NCI-H1694 treated with DMSO at 0.1 percent for 48 hours (cell line): ENCODE results near the gene LOXL3.
"Not testable (repeated sequence)": the region's sequence is repeated elsewhere in the genome, so short reads cannot be mapped to it uniquely, and the experiment has no call there.

ENCODE experiments used
- DNase-seq: peaks from one replicate; lab custom pipeline; 2025; lab: John Stamatoyannopoulos, UW

Gene LOXL3

DNA sequence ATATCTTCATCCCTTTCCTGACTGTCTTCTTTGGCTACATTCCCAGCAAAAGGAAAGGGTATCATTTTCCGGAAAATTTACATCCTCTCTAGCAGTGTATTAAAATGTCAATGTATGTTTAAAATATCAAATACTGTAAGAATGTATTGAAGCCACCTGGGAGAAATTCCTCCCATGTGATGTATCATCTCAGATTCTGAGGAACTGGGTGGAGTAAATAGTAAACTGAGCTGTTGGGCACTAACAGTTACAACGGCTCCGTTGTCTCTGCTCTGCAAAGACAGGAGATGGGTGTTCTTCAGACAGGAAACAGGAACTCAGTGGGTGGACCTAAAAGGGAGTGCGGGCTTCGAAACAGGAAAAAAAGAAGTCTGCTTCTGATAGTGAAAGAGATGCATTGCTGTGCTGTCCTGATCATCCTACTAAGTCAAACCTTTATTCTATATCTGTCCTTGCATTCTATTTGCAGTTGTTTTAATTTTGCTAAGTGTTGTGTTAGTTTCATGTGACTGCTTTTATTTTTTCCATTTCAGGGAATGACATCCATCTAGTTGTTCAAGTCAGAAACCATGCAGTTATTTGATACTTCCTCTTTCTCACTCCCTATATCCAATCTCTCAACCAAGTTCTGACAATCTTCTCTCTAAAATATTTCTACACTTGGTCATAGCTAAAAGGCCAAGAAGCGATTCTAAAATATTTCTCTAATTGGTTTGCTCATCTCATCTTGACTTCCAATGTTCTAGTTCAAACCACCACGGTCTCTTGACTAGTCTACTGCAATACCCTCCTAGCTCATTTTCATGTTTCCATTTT is 20.2 kb upstream of the LOXL3 start:
- DNase-seq: no peak

- no peak for DNase-seq
Observed at GRCh38 chr2:74572178-74572925, 18.6 kb upstream of the LOXL3 start.

- DNase-seq: no peak
Observed at GRCh38 chr2:74571058-74571457, 17.3 kb upstream of the LOXL3 start.

- no peak for DNase-seq
Observed at GRCh38 chr2:74569686-74570085, 15.9 kb upstream of the LOXL3 start.

GRCh38 chr2:74567881-74568280 is 14.1 kb upstream of the LOXL3 start:
- DNase-seq: no peak

DNA sequence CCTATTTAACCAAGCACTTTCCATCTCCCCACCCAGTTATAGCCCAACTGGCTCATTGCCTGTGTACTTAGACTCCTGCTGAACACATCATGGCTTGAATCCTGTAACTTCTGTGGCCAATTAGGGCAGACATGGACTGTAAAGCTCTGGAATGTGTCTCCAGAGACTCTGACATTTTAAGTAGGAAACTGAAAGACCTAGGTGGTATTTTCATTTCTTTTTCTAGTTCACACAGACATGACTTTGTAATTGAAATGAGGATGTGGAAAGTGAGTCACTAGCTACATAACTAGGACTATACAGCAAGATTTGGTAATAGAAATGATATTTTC is 13.0 kb upstream of the LOXL3 start:
- no peak for DNase-seq

GRCh38 chr2:74566076-74566753 is 12.5 kb upstream of the LOXL3 start:
- DNase-seq: no peak

DNA sequence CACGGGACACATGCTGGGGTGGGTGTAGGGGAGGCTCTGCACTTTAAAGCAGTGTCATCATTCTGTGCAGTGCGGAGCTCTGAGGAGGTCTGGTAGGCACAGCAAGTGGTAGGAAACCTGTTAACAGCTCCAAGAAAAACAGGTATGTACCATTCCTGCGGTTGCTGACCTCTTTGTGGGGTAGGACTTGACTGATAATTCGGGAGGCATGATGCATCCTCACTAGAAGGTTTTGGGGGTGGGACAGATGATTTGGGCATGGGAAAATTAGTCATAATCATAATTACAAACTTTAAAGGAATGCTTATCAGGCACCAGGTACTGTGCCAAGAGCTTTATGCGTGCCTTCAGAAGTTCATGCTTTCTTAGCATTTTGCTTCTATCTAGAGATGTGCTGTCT is 10.5 kb upstream of the LOXL3 start:
- no peak for DNase-seq

GRCh38 chr2:74562126-74562775 is 8.5 kb upstream of the LOXL3 start:
- DNase-seq: no peak

DNA sequence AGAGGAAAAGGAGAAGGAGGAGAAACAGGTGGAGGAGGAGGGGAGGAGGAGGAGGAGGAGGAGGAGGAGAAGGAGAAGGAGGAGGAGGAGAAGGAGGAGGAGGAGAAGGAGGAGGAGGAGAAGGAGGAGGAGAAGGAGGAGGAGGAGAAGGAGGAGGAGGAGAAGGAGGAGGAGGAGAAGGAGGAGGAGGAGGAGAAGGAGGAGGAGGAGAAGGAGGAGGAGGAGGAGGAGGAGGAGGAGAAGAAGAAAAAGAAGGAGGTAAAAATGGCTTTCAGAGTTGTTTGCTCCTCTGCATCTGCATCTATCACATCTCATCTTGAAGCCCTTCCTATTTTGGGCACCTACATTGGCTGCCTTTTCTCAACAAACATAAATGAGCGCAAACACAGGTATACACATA is 7.3 kb upstream of the LOXL3 start:
- DNase-seq: not testable (repeated sequence)

DNA sequence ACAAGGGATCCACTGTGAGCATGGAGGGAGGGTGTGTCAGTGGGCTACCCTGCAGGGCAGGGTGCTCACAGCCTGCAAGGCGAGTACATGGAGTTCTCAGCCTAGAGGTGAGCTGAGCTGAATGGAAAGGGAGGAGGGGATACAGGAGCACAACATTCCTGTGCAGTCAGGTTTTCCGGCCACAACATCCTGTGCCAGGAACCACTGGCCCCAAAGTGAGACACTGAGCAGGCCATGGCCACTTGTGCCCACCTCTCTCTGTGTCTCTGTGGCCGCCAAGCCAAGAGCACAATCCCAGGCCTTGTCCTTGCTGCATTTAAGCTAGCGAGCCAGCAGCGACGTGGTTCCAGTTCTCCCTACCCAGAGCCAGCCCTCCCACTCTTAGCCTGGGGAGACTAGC is 6.8 kb upstream of the LOXL3 start:
- DNase-seq: no peak

GRCh38 chr2:74559912-74560311 is 6.2 kb upstream of the LOXL3 start:
- no peak for DNase-seq

- DNase-seq: no peak
Observed at GRCh38 chr2:74558284-74559230, 4.8 kb upstream of the LOXL3 start.

DNA sequence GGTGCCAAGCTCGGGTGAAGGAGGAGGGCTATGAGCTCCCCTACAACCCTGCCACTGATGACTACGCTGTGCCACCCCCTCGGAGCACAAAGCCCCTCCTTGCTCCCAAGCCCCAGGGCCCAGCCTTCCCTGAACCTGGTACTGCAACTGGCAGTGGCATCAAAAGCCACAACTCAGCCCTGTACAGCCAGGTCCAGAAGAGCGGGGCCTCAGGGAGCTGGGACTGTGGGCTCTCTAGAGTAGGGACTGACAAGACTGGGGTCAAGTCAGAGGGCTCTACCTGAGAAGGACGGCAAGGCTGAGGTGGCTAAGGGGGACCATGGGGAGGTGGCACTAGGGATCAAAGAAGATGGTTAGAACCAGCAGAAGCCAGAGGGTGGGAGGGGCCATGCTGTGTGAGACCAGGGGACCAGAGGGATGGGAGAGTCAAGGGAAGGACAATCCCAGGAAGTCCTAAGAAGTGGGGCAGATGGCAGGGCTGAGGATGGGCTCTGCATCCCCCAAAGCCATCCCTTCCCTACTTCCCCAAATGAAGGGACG is 3.2 kb upstream of the LOXL3 start:
- no peak for DNase-seq

GRCh38 chr2:74556159-74556558 is 2.4 kb upstream of the LOXL3 start:
- no peak for DNase-seq

DNA sequence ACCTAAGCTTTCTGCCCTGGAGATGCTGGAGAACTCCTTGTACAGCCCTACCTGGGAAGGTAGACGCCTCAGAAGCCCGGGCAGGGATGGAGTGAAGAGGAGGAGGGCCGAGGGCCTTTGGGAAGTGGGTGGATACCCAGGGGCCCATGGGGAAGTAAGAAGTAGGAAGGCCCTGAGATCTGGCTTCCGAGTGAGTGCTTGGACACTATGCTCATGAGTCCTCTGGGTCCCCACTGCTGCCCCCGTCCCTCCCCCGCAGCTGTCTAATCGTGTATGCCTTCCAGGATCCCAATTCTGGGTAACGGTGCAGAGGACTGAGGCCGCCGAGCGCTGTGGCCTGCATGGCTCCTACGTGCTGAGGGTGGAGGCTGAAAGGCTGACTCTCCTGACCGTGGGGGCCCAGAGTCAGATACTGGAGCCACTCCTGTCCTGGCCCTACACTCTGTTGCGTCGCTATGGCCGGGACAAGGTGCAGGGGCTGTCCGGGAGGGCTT is 1.9 kb upstream of the LOXL3 start:
- DNase-seq: no peak

DNA sequence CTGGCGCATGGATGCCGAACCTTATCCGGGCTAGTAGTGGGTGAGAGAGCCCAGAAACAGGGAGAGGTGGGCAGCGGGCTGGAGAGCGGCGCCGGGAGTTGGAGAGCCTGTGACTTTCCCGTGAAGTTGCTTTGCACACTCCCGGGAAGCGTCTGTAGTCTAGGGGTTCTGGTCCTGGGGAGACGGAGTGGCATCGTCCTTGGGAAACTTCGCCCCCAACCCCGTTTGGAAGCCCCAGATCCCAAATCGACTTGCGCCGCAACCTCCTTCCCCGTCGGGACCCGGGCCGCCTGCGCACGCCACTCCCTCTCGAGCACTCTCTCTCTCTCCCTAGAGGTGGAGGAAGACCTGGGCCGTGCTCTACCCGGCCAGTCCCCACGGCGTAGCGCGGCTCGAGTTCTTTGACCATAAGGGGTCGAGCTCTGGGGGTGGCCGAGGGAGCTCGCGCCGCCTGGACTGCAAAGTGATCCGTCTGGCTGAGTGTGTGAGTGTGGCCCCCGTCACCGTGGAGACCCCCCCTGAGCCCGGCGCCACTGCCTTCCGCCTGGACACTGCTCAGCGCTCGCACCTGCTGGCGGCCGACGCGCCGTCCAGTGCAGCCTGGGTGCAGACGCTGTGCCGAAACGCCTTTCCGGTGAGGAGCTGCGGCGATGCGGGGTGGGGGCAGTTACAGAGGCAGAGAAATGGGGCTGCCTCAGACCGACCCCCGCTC is 1.2 kb upstream of the LOXL3 start:
- DNase-seq: no peak

DNA sequence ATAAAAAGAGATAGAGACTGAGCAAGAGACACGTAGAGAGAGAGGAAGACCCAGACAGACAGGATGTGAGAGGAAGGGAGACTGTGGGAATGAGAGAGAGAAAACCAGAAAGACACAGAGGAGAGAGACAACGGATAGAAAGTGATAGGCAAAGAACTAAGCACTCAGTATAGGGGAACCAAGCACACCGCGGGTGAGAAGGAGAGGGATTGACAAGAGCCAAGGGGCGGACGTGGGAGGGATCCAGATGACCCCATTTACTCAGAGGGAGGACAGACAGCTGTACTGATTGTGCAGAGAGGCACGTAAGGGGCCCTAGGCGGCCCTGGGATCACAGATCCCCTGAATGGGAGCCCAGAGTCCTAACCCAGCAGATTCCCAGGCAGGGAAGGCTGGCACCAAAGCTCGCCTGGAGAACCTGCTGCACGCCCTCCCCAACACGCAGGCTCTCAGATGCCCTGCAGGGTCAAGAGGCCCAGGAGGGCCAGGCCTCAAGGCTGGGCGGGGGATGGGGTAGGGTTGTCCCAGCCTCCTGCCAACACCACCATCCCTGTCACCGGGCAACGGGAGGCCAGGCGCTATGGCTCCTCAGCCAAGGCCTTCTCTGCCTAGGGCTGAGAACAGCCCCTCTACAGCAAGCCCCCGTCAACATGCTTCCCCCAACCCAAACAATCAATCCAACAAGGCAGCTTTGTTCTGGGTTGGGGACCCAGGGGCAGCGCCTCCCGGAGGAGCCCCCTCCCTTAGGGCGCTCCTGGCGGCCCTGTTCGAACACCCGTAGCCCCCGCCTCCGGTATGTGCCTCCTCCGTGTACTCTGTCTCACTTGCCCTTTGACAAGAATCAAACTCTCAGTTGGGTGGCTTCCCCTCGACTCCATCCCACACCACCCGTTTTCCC is 579 bp downstream of the LOXL3 start:
- no peak for DNase-seq
